IMR-90 (cell line): Measurements from ENCODE around the gene WASL. TPM values are rescaled to one million over a fixed set of nuclear protein-coding genes. Genes with fewer than 3 reads are reported as not detected.

Source experiments
- ATAC-seq: fragments of 200-7000 bp; cut with Tn5 transposase; 2 replicates; pipeline ENCODE4 v1.9.1; 2020; ENCODE audit warnings: low read depth, mild to moderate bottlenecking, moderate library complexity
- BruUV-seq: library from RNA; stranded (reverse); fragments of 400-500 nt; replicated peaks from 2 replicates; lab custom pipeline; 2021; lab: Mats Ljungman, UMichigan
- CTCF ChIA-PET: fragments of 300-600 bp; formaldehyde crosslinking; extraction: SDS; loops from one replicate; lab custom pipeline; 2021; ENCODE audit warnings: antibody characterized with exemption; lab: Yijun Ruan, JAX
- POLR2A ChIA-PET: fragments of 300-600 bp; sonication (Branson Sonifier 250); formaldehyde crosslinking; loops from one replicate; lab custom pipeline; 2022; ENCODE audit warnings: antibody characterized with exemption; ENCODE audit not compliant: unreplicated experiment; lab: Charles Lee
- DNase-seq: peaks from one replicate; pipeline ENCODE4 v3.0.0; 2013
- H2AFZ ChIP-seq: replicated peaks from 2 replicates; pipeline ENCODE3; 2013; ENCODE audit warnings: low read length, mild to moderate bottlenecking; ENCODE audit not compliant: poor library complexity
- H2AK5ac ChIP-seq: 2 replicates; pipeline ENCODE4 v1.6.1; 2013; ENCODE audit warnings: low read depth, low read length, inconsistent platforms
- H2AK9ac ChIP-seq: replicated peaks from 2 replicates; pipeline ENCODE3; 2013; ENCODE audit warnings: mild to moderate bottlenecking, low read depth, low read length, moderate library complexity; ENCODE audit not compliant: poor library complexity
- H2BK120ac ChIP-seq: 2 replicates; pipeline ENCODE4 v1.6.1; 2013; ENCODE audit warnings: low read depth, low read length, inconsistent platforms
- H2BK15ac ChIP-seq: 3 replicates; pipeline ENCODE4 v1.6.1; 2013; ENCODE audit warnings: low read depth, low read length, inconsistent platforms
- H2BK20ac ChIP-seq: 2 replicates; pipeline ENCODE4 v1.6.1; 2013; ENCODE audit warnings: low read depth, mild to moderate bottlenecking, inconsistent platforms, low read length, moderate library complexity
- H2BK5ac ChIP-seq: 2 replicates; pipeline ENCODE4 v1.6.1; 2013; ENCODE audit warnings: mild to moderate bottlenecking, low read depth, low read length, inconsistent platforms; ENCODE audit not compliant: poor library complexity, severe bottlenecking
- H3K14ac ChIP-seq: replicated peaks from 2 replicates; pipeline ENCODE4 v1.6.1; 2013; ENCODE audit warnings: low read depth, low read length, inconsistent platforms
- H3K18ac ChIP-seq: 2 replicates; pipeline ENCODE4 v1.6.1; 2013; ENCODE audit warnings: low read depth, low read length, control low read depth
- H3K23ac ChIP-seq: 2 replicates; pipeline ENCODE4 v1.6.1; 2013; ENCODE audit warnings: low read depth, low read length, inconsistent platforms
- H3K27ac ChIP-seq: 2 replicates; pipeline ENCODE4 v1.5.1; 2013; ENCODE audit warnings: mild to moderate bottlenecking, control low read depth, low read length; ENCODE audit not compliant: insufficient read depth
- H3K27me3 ChIP-seq: 2 replicates; pipeline ENCODE4 v1.6.1; 2013; ENCODE audit warnings: low read length; ENCODE audit not compliant: control insufficient read depth, insufficient read depth
- H3K36me3 ChIP-seq: 2 replicates; pipeline ENCODE4 v1.6.1; 2013; ENCODE audit warnings: low read length, mixed read lengths; ENCODE audit not compliant: control insufficient read depth, insufficient read depth
- H3K4ac ChIP-seq: 2 replicates; pipeline ENCODE4 v1.6.1; 2013; ENCODE audit warnings: low read depth, low read length, inconsistent platforms
- H3K4me1 ChIP-seq: 2 replicates; pipeline ENCODE4 v1.6.1; 2013; ENCODE audit warnings: low read length, mixed read lengths; ENCODE audit not compliant: control insufficient read depth, insufficient read depth
- H3K4me2 ChIP-seq: 2 replicates; pipeline ENCODE4 v1.6.1; 2013; ENCODE audit warnings: low read depth, mild to moderate bottlenecking, control low read depth, low read length, moderate library complexity
- H3K4me3 ChIP-seq: 2 replicates; pipeline ENCODE4 v1.5.1; 2013; ENCODE audit warnings: low read depth, mild to moderate bottlenecking, control low read depth, low read length, moderate library complexity; ENCODE audit not compliant: insufficient read depth
- H3K56ac ChIP-seq: 2 replicates; pipeline ENCODE4 v1.6.1; 2013; ENCODE audit warnings: low read length, inconsistent platforms; ENCODE audit not compliant: insufficient read depth; ENCODE audit errors: extremely low read depth
- H3K79me1 ChIP-seq, 2 experiments: 2 replicates each; pipeline ENCODE4 v1.6.1; 2013; ENCODE audit warnings: low read length in 2 of 2, inconsistent platforms in 1 of 2, low read depth in 1 of 2
- H3K9ac ChIP-seq: 2 replicates; pipeline ENCODE4 v1.6.1; 2013; ENCODE audit warnings: low read depth, low read length, control low read depth
- H3K9me1 ChIP-seq: 2 replicates; pipeline ENCODE4 v1.6.1; 2013; ENCODE audit warnings: low read length, inconsistent platforms; ENCODE audit not compliant: insufficient read depth
- H3K9me3 ChIP-seq: 2 replicates; pipeline ENCODE4 v1.6.1; 2013; ENCODE audit warnings: low read length; ENCODE audit not compliant: control insufficient read depth, insufficient read depth
- H4K20me1 ChIP-seq: 2 replicates; pipeline ENCODE4 v1.6.1; 2013; ENCODE audit warnings: low read length, inconsistent platforms; ENCODE audit not compliant: insufficient read depth
- H4K5ac ChIP-seq: 2 replicates; pipeline ENCODE4 v1.6.1; 2013; ENCODE audit warnings: mild to moderate bottlenecking, low read depth, low read length, control low read depth
- H4K8ac ChIP-seq, 2 experiments: 2 replicates each; pipeline ENCODE4 v1.6.1; 2013; ENCODE audit warnings: low read depth in 2 of 2, low read length in 2 of 2, control low read depth in 1 of 2, inconsistent platforms in 1 of 2
- H4K91ac ChIP-seq: 2 replicates; pipeline ENCODE4 v1.6.1; 2013; ENCODE audit warnings: low read depth, low read length, inconsistent platforms; ENCODE audit not compliant: insufficient read depth
- BHLHE40 ChIP-seq: fragments of 150-350 bp; IDR thresholded peaks from 2 replicates; pipeline ENCODE4 v1.6.1; 2016; ENCODE audit warnings: mild to moderate bottlenecking, low read depth, low read length
- CTCF ChIP-seq: conservative IDR thresholded peaks from 2 replicates; pipeline ENCODE4 v1.5.1; 2012; ENCODE audit warnings: mild to moderate bottlenecking, low read depth, low read length, improper control_type of control experiment
- ELK1 ChIP-seq: fragments of 150-350 bp; IDR thresholded peaks from 2 replicates; pipeline ENCODE4 v1.6.1; 2016; ENCODE audit warnings: low read depth, mild to moderate bottlenecking, low read length, moderate library complexity, borderline replicate concordance
- MAFK ChIP-seq: IDR thresholded peaks from 2 replicates; pipeline ENCODE4 v1.6.1; 2012; ENCODE audit warnings: low read depth, low read length, improper control_type of control experiment
- MAZ ChIP-seq: IDR thresholded peaks from 2 replicates; pipeline ENCODE4 v1.6.1; 2012; ENCODE audit warnings: low read depth, mild to moderate bottlenecking, low read length, improper control_type of control experiment, moderate library complexity, borderline replicate concordance
- MXI1 ChIP-seq: IDR thresholded peaks from 2 replicates; pipeline ENCODE4 v1.6.1; 2012; ENCODE audit warnings: low read depth, mild to moderate bottlenecking, low read length, moderate library complexity, borderline replicate concordance
- NFE2L2 ChIP-seq: fragments of 150-350 bp; IDR thresholded peaks from 2 replicates; pipeline ENCODE4 v1.6.1; 2016; ENCODE audit warnings: low read depth, mild to moderate bottlenecking, low read length
- POLR2A ChIP-seq: IDR thresholded peaks from 2 replicates; pipeline ENCODE4 v1.6.1; 2012; ENCODE audit warnings: mild to moderate bottlenecking, low read depth, low read length
- WGBS, 2 experiments: methylation state at CpG; one replicate each; pipeline versions ENCODE4 v1.1.5 to v1.1.7; 2013; ENCODE audit warnings: missing lambda C conversion rate in 2 of 2; ENCODE audit not compliant: insufficient read length in 1 of 2; ENCODE audit errors: extremely low coverage in 2 of 2; 5-methylcytosine and 5-hydroxymethylcytosine counted together
- dilution Hi-C: fragments of 300-500 bp; cut with HindIII; formaldehyde crosslinking; loops from one replicate; pipeline ENCODE4 v1.14.3; 2018; ENCODE audit warnings: low sequenced_read_pairs; ENCODE audit not compliant: unreplicated experiment
- in situ Hi-C: fragments of 300-500 bp; cut with MboI; formaldehyde crosslinking; loops from 3 replicates; pipeline ENCODE4 v1.14.3; 2019; ENCODE audit warnings: low sequenced_read_pairs, inconsistent platforms, mixed read lengths
- intact Hi-C: fragments of 100-400 bp; cut with micrococcal nuclease; formaldehyde crosslinking; loops from 2 replicates; pipeline ENCODE4 v1.10.0; 2022
- polyA plus RNA-seq, 3 experiments: library from polyadenylated mRNA; depleted of rRNA; stranded (reverse); fragments of >200 nt; gene quantifications; 2 replicates each; pipeline ENCODE4 v1.2.3, GENCODE V29; 2012; ENCODE audit warnings: low replicate concordance in 1 of 3
- total RNA-seq: library from RNA; depleted of rRNA; stranded (reverse); fragments of >200 nt; gene quantifications from 2 replicates; pipeline ENCODE4 v1.2.3, GENCODE V29; 2012

WASL gene
- total and polyA plus RNA-seq, 2 of the 4 experiments (the other 2 are of a cell fraction): 2.3 to 7.9 TPM

GRCh38 chr7:123660514-123661354 lies 88.1 kb downstream of the WASL start:
- Histone ChIP-seq H3K14ac (no peak overlapping the region), H4K20me1 (no peaks in the 10 kb centered on the region), H2BK20ac (no peak overlapping the region), H3K4me3 (no peak overlapping the region), H3K4me2 (no peak overlapping the region), H2AFZ (no peak overlapping the region), H3K18ac (no peak overlapping the region), H2AK5ac (no peak overlapping the region), H4K5ac (no peak overlapping the region), H3K36me3 (no peaks in the 10 kb centered on the region), H3K23ac (no peak overlapping the region), H3K79me1 (no peaks in the 10 kb centered on the region), H3K9me3 (no peaks in the 10 kb centered on the region), H2BK15ac (no peak overlapping the region), H3K27ac (no peak overlapping the region), H2BK5ac (no peak overlapping the region), H3K56ac (no peak overlapping the region), H3K9me1 (no peaks in the 10 kb centered on the region), H2AK9ac (no peak overlapping the region), H3K27me3 (peaks cover 4% of the 10 kb centered on the region), H2BK120ac (no peak overlapping the region), H3K4me1 (no peaks in the 10 kb centered on the region), H4K91ac (no peak overlapping the region), H3K4ac (no peak overlapping the region), H4K8ac (no peak overlapping the region), H3K9ac (no peak overlapping the region)
- dilution Hi-C loops (no loop called here), intact Hi-C loops (no loop called here), in situ Hi-C loops (no loop called here)
- ChIA-PET CTCF (no interaction called here), POLR2A (no interaction called here)
- TF ChIP-seq NFE2L2 (no peak), BHLHE40 (no peak), POLR2A (no peak), CTCF (no peak), ELK1 (no peak), MXI1 (no peak), MAZ (no peak), MAFK (peak; percentile 38; the same call in 1 of the 2 replicates)
- ATAC-seq (no peak), DNase-seq (no peak)
- WGBS, 2 experiments: 81% methylated on average over 3 of the region's 8 CpGs; no CpG with 5 or more reads in 1 of the 2 experiments
- no TSS peak for BruUV-seq
